Measurements from ENCODE around the gene BTBD17.

DNA sequence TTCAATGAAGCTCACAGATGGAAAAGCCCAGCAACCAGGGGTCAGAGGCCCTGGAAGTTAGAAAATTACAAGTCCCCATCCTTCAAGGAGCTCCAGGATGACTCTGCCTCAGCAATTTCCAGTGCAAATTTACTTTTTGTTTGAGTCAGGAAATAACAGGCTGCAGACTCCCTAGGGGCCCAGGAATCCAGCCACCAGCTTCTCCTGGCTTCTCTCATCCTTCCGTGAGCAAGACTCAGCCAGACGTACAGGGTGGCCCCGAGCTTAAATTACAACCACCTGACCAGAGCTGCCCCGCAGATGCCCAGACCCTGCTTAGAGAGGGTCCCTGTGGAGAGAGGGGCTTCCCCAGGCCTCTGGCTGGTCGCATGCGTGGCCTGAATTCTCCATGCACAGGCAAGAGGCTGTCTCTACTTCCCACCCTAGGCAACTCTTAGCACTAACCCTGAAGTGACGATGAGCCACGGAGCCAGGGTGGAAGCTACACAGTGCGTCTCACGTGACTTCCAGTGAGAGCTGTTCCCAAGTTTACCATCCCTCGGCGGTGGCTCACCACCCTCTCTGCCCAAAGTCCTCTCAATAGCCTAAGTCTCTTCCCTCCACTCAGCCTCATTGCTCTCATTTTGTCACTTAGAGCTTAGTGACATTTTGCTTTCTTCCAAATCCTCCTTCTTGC is 32.7 kb upstream of the BTBD17 start:
- TF ChIP-seq, protein P1, sequence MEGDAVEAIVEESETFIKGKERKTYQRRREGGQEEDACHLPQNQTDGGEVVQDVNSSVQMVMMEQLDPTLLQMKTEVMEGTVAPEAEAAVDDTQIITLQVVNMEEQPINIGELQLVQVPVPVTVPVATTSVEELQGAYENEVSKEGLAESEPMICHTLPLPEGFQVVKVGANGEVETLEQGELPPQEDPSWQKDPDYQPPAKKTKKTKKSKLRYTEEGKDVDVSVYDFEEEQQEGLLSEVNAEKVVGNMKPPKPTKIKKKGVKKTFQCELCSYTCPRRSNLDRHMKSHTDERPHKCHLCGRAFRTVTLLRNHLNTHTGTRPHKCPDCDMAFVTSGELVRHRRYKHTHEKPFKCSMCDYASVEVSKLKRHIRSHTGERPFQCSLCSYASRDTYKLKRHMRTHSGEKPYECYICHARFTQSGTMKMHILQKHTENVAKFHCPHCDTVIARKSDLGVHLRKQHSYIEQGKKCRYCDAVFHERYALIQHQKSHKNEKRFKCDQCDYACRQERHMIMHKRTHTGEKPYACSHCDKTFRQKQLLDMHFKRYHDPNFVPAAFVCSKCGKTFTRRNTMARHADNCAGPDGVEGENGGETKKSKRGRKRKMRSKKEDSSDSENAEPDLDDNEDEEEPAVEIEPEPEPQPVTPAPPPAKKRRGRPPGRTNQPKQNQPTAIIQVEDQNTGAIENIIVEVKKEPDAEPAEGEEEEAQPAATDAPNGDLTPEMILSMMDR (IDR thresholded peaks at IDR 0.05) = no peak
- no peak for TF ChIP-seq POLR2A (IDR thresholded peaks at IDR 0.05)

Measured in adrenal gland (tissue), 5 donors.